Endothelial cell of umbilical vein (primary cell): ENCODE data around the gene TMIGD2. TPM values are rescaled to one million over a fixed set of nuclear protein-coding genes. Genes with fewer than 3 reads are reported as not detected.

Source experiments
- BruUV-seq: library from RNA; stranded (reverse); fragments of 400-500 nt; replicated peaks from 2 replicates; lab custom pipeline; 2021; lab: Mats Ljungman, UMichigan
- CTCF ChIA-PET: fragments of 300-600, 350-600 bp; sonication (Branson Sonifier 250); formaldehyde crosslinking; loops from one replicate; lab custom pipeline; 2021; ENCODE audit warnings: antibody characterized with exemption, inconsistent platforms; lab: Charles Lee
- POLR2A ChIA-PET: fragments of 300-600, 350-600 bp; sonication (Branson Sonifier 250); formaldehyde crosslinking; loops from one replicate; lab custom pipeline; 2021; ENCODE audit warnings: antibody characterized with exemption, inconsistent platforms; lab: Charles Lee
- DNase-seq: peaks from one replicate; pipeline ENCODE4 v3.0.0-alpha.2; 2011; ENCODE audit warnings: low read depth, low spot score
- FAIRE-seq: peaks from 2 replicates; lab custom pipeline; 2011; peaks lifted over from hg19 to GRCh38; lab: Jason Lieb, UNC
- H2AFZ ChIP-seq: 2 replicates; pipeline ENCODE4 v1.6.0; 2012; ENCODE audit warnings: low read depth, low read length, control low read depth, inconsistent platforms
- H3K27ac ChIP-seq: 2 replicates; pipeline ENCODE4 v1.5.1; 2011; ENCODE audit warnings: low read depth, mild to moderate bottlenecking, control low read depth, low read length, moderate library complexity; ENCODE audit not compliant: insufficient read depth
- H3K27me3 ChIP-seq, 2 experiments: 2 replicates each; pipeline versions ENCODE4 v1.6.0 to v1.6.1; 2011; ENCODE audit warnings: low read length in 2 of 2, mixed read lengths in 1 of 2; ENCODE audit not compliant: control insufficient read depth in 2 of 2, insufficient read depth in 2 of 2
- H3K36me3 ChIP-seq, 2 experiments: 2 replicates in 1 of 2; 3 replicates in 1 of 2; pipeline ENCODE4 v1.5.1; 2011; ENCODE audit warnings: low read length in 2 of 2, mild to moderate bottlenecking in 1 of 2, moderate library complexity in 1 of 2; ENCODE audit not compliant: control insufficient read depth in 2 of 2, insufficient read depth in 2 of 2; ENCODE audit errors: extremely low read depth in 1 of 2
- H3K4me1 ChIP-seq: 3 replicates; pipeline ENCODE4 v1.5.1; 2011; ENCODE audit warnings: mild to moderate bottlenecking, low read length; ENCODE audit not compliant: control insufficient read depth, insufficient read depth; ENCODE audit errors: extremely low read depth
- H3K4me2 ChIP-seq: 2 replicates; pipeline ENCODE4 v1.6.1; 2011; ENCODE audit warnings: low read length, control low read depth, mixed read lengths; ENCODE audit not compliant: insufficient read depth
- H3K4me3 ChIP-seq, 3 experiments: fragments of 200-600 bp in 1 of 3; sonication (generic), shearing (Covaris generic) in 1 of 3; replicated peaks in 1 of 3; 2 replicates each; pipeline ENCODE4 v1.5.1; 2011 to 2016; ENCODE audit warnings: control low read depth in 3 of 3, low read length in 3 of 3, mild to moderate bottlenecking in 2 of 3, inconsistent platforms in 1 of 3, low read depth in 1 of 3, moderate library complexity in 1 of 3; ENCODE audit not compliant: insufficient read depth in 1 of 3
- H3K79me2 ChIP-seq: 2 replicates; pipeline ENCODE4 v1.6.0; 2012; ENCODE audit warnings: low read length, inconsistent platforms; ENCODE audit not compliant: control insufficient read depth, insufficient read depth
- H3K9ac ChIP-seq: replicated peaks from 2 replicates; pipeline ENCODE3; 2011; ENCODE audit warnings: low read length, control low read depth; ENCODE audit not compliant: insufficient read depth; ENCODE audit errors: extremely low read depth
- H3K9me1 ChIP-seq: replicated peaks from 3 replicates; pipeline ENCODE4 v1.6.0; 2011; ENCODE audit warnings: mild to moderate bottlenecking, low read length; ENCODE audit not compliant: control insufficient read depth, insufficient read depth; ENCODE audit errors: extremely low read depth
- H3K9me3 ChIP-seq: replicated peaks from 2 replicates; pipeline ENCODE4 v1.5.1; 2012; ENCODE audit warnings: low read length, inconsistent platforms; ENCODE audit not compliant: control insufficient read depth, insufficient read depth
- H4K20me1 ChIP-seq: replicated peaks from 2 replicates; pipeline ENCODE3; 2011; ENCODE audit warnings: mild to moderate bottlenecking, low read length; ENCODE audit not compliant: control insufficient read depth, insufficient read depth; ENCODE audit errors: extremely low read depth
- EZH2 ChIP-seq: IDR thresholded peaks from 2 replicates; pipeline ENCODE4 v1.6.1; 2012; ENCODE audit warnings: borderline replicate concordance, low read depth, mild to moderate bottlenecking, moderate library complexity, low read length, inconsistent platforms; ENCODE audit not compliant: severe bottlenecking
- FOS ChIP-seq: IDR thresholded peaks from 2 replicates; pipeline ENCODE4 v1.6.1; 2011; ENCODE audit warnings: mild to moderate bottlenecking, low read length, moderate library complexity, borderline replicate concordance; ENCODE audit not compliant: insufficient read depth
- GATA2 ChIP-seq: IDR thresholded peaks from 2 replicates; pipeline ENCODE4 v1.7.0; 2011; ENCODE audit warnings: low read depth, mild to moderate bottlenecking, moderate library complexity, mixed read lengths, low read length; ENCODE audit not compliant: insufficient read length, insufficient read depth
- JUN ChIP-seq: IDR thresholded peaks from 2 replicates; pipeline ENCODE4 v1.6.1; 2011; ENCODE audit warnings: borderline replicate concordance, low read depth; ENCODE audit not compliant: insufficient read length, insufficient read depth
- MYC ChIP-seq: IDR thresholded peaks from one replicate; pipeline ENCODE4 v1.6.1; 2011; ENCODE audit warnings: mild to moderate bottlenecking, low read depth, low read length
- POLR2A ChIP-seq: IDR thresholded peaks from 2 replicates; pipeline ENCODE4 v1.6.1; 2012; ENCODE audit warnings: low read depth, mild to moderate bottlenecking, control low read depth, low read length
- dilution Hi-C: fragments of 300-500 bp; cut with MboI; formaldehyde crosslinking; loops from one replicate; pipeline ENCODE4 v1.15.0; 2019; ENCODE audit warnings: low sequenced_read_pairs; ENCODE audit not compliant: extremely low pct_ligation_motif_present
- intact Hi-C: fragments of 100-400 bp; cut with micrococcal nuclease; formaldehyde crosslinking; loops from one replicate; pipeline ENCODE4 v1.10.0; 2022
- polyA plus RNA-seq, 4 experiments: library from polyadenylated mRNA; depleted of rRNA in 3 of 4; stranded (reverse) in 3 of 4; unstranded in 1 of 4; fragments of >200 nt; gene quantifications; 2 replicates each; pipeline versions ENCODE4 v1.2.1 to v1.2.3, GENCODE V29; 2011 to 2012; ENCODE audit warnings: missing spikeins in 1 of 4
- total RNA-seq: library from RNA; stranded (reverse); gene quantifications from 2 replicates; pipeline ENCODE4 v1.2.3, GENCODE V29; 2021
- TF ChIP-seq, protein P1 (sequence below), 2 donors: IDR thresholded peaks; 1 replicate in 1 of 2; 2 replicates in 1 of 2; pipeline ENCODE4 v1.5.1; 2011; ENCODE audit warnings: low read length in 2 of 2, mild to moderate bottlenecking in 2 of 2, moderate library complexity in 2 of 2, control low read depth in 1 of 2, inconsistent platforms in 1 of 2, low read depth in 1 of 2; ENCODE audit not compliant: insufficient read depth in 1 of 2; ENCODE audit errors: extremely low read depth in 1 of 2
- TF ChIP-seq, protein P2 (sequence below): IDR thresholded peaks from 2 replicates; pipeline ENCODE4 v1.6.1; 2011; ENCODE audit not compliant: insufficient read depth, insufficient read length

Gene TMIGD2
- total and polyA plus RNA-seq, 2 donors (not counting 3 experiments of a cell fraction or from before 2014, with no cell fraction given) = not detected

DNA sequence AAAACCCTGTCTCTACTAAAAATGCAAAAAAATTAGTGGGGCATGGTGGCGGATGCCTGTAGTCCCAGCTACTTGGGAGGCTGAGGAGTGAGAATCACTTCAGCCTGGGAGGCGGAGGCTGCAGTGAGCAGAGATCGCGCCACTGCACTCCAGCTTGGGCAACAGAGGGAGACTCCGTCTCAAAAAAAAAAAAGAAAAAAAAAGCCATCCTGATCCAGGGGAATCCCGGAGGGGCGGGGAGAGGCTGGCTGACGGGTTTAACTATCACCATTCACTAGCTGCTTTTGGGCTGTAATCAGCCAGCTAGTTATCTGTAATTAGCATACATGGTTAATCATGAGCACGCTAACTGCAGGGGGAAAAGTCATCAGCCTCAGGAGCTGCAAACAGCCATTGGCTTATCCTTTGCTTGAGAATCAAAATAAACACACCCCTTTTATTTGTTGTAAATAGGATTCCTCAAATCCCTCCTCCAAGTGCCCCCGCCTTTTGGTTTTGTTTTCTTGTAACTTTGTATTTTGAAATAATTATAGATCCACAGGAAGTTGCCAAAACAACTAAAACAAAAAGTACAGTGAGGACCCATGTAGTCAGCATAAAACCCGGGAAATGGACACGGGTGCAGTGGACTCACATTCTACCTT is 11.8 kb upstream of the TMIGD2 start:
- dilution Hi-C loops (no loop called here), intact Hi-C loops (loop anchor here (10.0 kb wide), 1 partner anchor 861 kb away; no protein-coding TSS in a partner anchor)
- H3K36me3 ChIP-seq = peaks cover 0 to 8% of the 10 kb centered on the region in 2 experiments
- no peaks in the 10 kb centered on the region for H3K27me3 ChIP-seq
- no peak overlapping the region for H2AFZ ChIP-seq
- no peak overlapping the region for H3K4me3 ChIP-seq
- no TSS peak for BruUV-seq
- no peak overlapping the region for H3K9ac ChIP-seq
- ChIA-PET CTCF (interaction anchor here (1.1 to 1.3 kb wide), 2 partner anchors 24 to 38 kb away, joined by 3 read pairs; no protein-coding TSS in a partner anchor), POLR2A (no interaction called here)
- no peaks in the 10 kb centered on the region for H4K20me1 ChIP-seq
- H3K79me2 ChIP-seq = no peaks in the 10 kb centered on the region
- no peaks in the 10 kb centered on the region for H3K4me1 ChIP-seq
- no peaks in the 10 kb centered on the region for H3K9me1 ChIP-seq
- H3K27ac ChIP-seq = no peak overlapping the region
- FAIRE-seq (no peak), DNase-seq (no peak)
- H3K9me3 ChIP-seq = no peaks in the 10 kb centered on the region
- TF ChIP-seq FOS (no peak), GATA2 (no peak), MYC (no peak), EZH2 (no peak), JUN (no peak), POLR2A (no peak)
- TF ChIP-seq, protein P1, sequence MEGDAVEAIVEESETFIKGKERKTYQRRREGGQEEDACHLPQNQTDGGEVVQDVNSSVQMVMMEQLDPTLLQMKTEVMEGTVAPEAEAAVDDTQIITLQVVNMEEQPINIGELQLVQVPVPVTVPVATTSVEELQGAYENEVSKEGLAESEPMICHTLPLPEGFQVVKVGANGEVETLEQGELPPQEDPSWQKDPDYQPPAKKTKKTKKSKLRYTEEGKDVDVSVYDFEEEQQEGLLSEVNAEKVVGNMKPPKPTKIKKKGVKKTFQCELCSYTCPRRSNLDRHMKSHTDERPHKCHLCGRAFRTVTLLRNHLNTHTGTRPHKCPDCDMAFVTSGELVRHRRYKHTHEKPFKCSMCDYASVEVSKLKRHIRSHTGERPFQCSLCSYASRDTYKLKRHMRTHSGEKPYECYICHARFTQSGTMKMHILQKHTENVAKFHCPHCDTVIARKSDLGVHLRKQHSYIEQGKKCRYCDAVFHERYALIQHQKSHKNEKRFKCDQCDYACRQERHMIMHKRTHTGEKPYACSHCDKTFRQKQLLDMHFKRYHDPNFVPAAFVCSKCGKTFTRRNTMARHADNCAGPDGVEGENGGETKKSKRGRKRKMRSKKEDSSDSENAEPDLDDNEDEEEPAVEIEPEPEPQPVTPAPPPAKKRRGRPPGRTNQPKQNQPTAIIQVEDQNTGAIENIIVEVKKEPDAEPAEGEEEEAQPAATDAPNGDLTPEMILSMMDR (IDR thresholded peaks at IDR 0.05; ENCODE audit: extremely low read depth in 1 of 2, insufficient read depth in 1 of 2, low read depth in 1 of 2, low read length in 2 of 2) = no peak
- TF ChIP-seq, protein P2, sequence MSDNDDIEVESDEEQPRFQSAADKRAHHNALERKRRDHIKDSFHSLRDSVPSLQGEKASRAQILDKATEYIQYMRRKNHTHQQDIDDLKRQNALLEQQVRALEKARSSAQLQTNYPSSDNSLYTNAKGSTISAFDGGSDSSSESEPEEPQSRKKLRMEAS = no peak
- H3K4me2 ChIP-seq = no peak overlapping the region
